NB4 (cell line): ENCODE data around the gene FKBP5.

Experiments used
- DNase-seq: peaks from one replicate; pipeline ENCODE4 v3.0.0; 2010; ENCODE audit warnings: low read depth
- H3K4me3 ChIP-seq: one replicate; pipeline ENCODE4 v1.5.1; 2011; ENCODE audit warnings: mild to moderate bottlenecking, low read depth, low read length, moderate library complexity
- CTCF ChIP-seq: IDR thresholded peaks from one replicate; pipeline ENCODE4 v1.5.1; 2012; ENCODE audit warnings: low read depth, low read length
- MAX ChIP-seq: IDR thresholded peaks from 2 replicates; pipeline ENCODE4 v1.6.1; 2011; ENCODE audit warnings: low read depth, low read length
- MYC ChIP-seq: IDR thresholded peaks from 2 replicates; pipeline ENCODE4 v1.6.1; 2011; ENCODE audit warnings: low read depth, low read length
- POLR2A ChIP-seq: IDR thresholded peaks from 2 replicates; pipeline ENCODE4 v1.6.1; 2011; ENCODE audit warnings: mild to moderate bottlenecking; ENCODE audit not compliant: insufficient read length; ENCODE audit errors: extremely low read depth

The FKBP5 gene

GRCh38 chr6:35648203-35648602 lies 40.5 kb downstream of the FKBP5 start:
- DNase-seq, result no peak
- H3K4me3 ChIP-seq, result no peak overlapping the region
- no peak for TF ChIP-seq MAX
- no peak for TF ChIP-seq CTCF
- TF ChIP-seq POLR2A, result no peak
- TF ChIP-seq MYC, result no peak

- no peak for DNase-seq
- no peak for TF ChIP-seq POLR2A
- H3K4me3 ChIP-seq, result no peak overlapping the region
Measured at GRCh38 chr6:35647400-35647799, 41.3 kb downstream of the FKBP5 start.

- no peak for TF ChIP-seq CTCF
- no peak for TF ChIP-seq MYC
- TF ChIP-seq MAX, result no peak
- no peak for TF ChIP-seq POLR2A
- no peak overlapping the region for H3K4me3 ChIP-seq
- no peak for DNase-seq
Measured at GRCh38 chr6:35643162-35643535, 45.6 kb downstream of the FKBP5 start.

GRCh38 chr6:35642471-35643161 lies 46.1 kb downstream of the FKBP5 start:
- H3K4me3 ChIP-seq, result no peak overlapping the region
- no peak for DNase-seq
- TF ChIP-seq POLR2A (no peak), CTCF (no peak), MAX (no peak), MYC (no peak)

- TF ChIP-seq POLR2A, result no peak
- TF ChIP-seq CTCF, result no peak
- TF ChIP-seq MYC, result no peak
- no peak for TF ChIP-seq MAX
- DNase-seq, result no peak
- no peak overlapping the region for H3K4me3 ChIP-seq
Measured at GRCh38 chr6:35640017-35640664, 48.6 kb downstream of the FKBP5 start.

GRCh38 chr6:35638679-35639078 lies 50.0 kb downstream of the FKBP5 start:
- H3K4me3 ChIP-seq, result no peak overlapping the region
- DNase-seq, result no peak
- TF ChIP-seq CTCF, result no peak
- no peak for TF ChIP-seq MAX
- TF ChIP-seq POLR2A, result no peak
- no peak for TF ChIP-seq MYC
